Measurements from ENCODE around the gene MMP23B.
"Not testable (repeated sequence)": the region's sequence is repeated elsewhere in the genome, so short reads cannot be mapped to it uniquely, and the experiment has no call there.

The MMP23B gene

DNA sequence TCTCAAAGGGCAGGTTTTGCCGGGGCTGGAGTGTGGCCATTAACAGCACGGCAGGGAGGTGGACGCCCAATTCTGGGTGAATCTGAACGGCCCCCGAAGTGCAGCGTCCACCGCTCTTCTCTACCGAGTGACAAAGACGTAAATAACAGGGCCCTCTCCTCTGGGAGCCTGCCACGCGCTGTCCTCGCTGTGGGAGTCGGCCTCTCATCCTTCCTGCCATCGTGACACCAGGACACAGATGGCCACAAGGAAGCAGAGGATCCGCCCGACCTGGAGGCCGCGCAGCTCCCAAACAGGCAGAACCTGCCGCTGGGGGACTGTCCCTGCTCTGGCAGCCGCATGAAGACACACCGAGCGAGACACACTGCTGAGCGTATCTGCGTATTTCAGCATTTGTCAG is 38.9 kb downstream of the MMP23B start:
- H3K27me3 Mint-ChIP-seq, result no peaks in the 10 kb centered on the region
- H3K4me1 Mint-ChIP-seq (ENCODE audit: low read depth), result no peaks in the 10 kb centered on the region
- H3K36me3 Mint-ChIP-seq (ENCODE audit: low read depth), result peaks cover 89% of the 10 kb centered on the region
- H3K27ac Mint-ChIP-seq, result no peak overlapping the region
- no peaks in the 10 kb centered on the region for H3K9me3 Mint-ChIP-seq
- intact Hi-C loops (cut with micrococcal nuclease), result no loop called here
- H3K4me3 Mint-ChIP-seq, result no peak overlapping the region

- Mint-ChIP-seq H3K9me3 (no peaks in the 10 kb centered on the region), H3K36me3 (ENCODE audit: low read depth) (peaks cover 82% of the 10 kb centered on the region), H3K4me1 (ENCODE audit: low read depth) (no peaks in the 10 kb centered on the region), H3K4me3 (no peak overlapping the region), H3K27me3 (no peaks in the 10 kb centered on the region), H3K27ac (no peak overlapping the region)
- intact Hi-C loops (cut with micrococcal nuclease), result no loop called here
Observed at GRCh38 chr1:1671365-1672119, 39.6 kb downstream of the MMP23B start.

DNA sequence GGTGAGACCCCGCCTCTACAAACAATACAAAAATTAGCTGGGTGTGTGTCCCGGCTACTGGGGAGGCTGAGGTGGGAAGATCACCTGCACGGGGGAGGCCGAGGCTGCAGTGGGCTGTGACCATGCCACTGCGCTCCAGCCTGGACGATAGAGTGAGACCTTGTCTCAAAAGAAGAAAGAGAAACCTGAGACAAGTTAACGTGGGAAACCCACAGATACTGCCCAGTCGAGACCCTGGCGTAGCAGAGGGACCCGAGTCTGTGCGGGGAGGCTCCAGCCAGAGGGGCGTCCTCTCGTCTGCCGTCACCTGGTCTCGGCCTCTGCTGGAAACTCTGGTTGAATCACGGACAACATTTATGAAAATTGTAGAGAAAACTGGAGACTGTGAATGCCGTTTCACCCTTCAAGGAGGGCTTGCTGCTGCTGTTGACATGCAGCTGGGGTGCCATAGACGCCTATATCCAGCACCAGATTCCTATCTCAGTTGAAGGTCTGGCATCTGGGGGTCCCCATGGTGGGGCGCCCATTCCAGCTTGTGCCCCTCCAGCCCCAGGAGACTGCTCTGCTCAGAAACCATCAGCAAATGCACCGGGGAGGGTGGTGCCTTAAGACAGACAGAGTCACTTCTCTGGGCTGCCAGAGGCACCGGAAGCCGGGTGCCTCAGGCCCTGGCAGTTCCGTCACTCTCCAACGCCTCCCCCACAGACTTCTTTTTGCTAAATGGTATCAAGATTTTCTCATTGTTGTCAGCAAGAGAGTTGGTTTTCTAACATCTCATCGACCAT is 40.4 kb downstream of the MMP23B start:
- no peak overlapping the region for H3K27ac Mint-ChIP-seq
- H3K27me3 Mint-ChIP-seq, result no peaks in the 10 kb centered on the region
- H3K4me3 Mint-ChIP-seq, result no peak overlapping the region
- H3K9me3 Mint-ChIP-seq, result no peaks in the 10 kb centered on the region
- intact Hi-C loops (cut with micrococcal nuclease), result no loop called here
- H3K4me1 Mint-ChIP-seq (ENCODE audit: low read depth), result no peaks in the 10 kb centered on the region
- H3K36me3 Mint-ChIP-seq (ENCODE audit: low read depth), result peaks cover 78% of the 10 kb centered on the region

DNA sequence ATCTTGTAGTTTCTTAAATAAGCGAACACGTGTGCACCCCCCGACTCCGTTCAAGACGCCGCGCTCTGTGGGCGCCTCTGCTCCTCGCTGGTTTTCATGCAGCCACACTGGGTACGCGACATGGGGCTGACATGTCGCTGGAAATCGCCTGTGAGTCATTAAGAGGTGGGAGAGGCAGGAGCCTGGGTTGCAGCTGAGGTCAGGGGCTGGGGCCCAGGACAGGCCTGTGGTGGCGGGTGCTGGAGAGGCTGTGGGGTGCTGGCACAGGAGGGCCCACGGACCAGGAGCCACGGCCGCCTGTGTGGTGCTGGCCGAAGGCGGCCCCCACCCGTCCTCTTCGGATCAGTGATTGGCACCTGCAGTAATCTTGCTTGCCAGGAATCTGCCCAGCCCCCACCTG is 42.8 kb downstream of the MMP23B start:
- H3K27ac Mint-ChIP-seq, result peak overlapping the region; percentile 41
- H3K9me3 Mint-ChIP-seq; intact Hi-C loops (cut with micrococcal nuclease); H3K27me3 Mint-ChIP-seq; H3K4me3 Mint-ChIP-seq: not testable (repeated sequence)
- H3K36me3 Mint-ChIP-seq (ENCODE audit: low read depth), result peaks cover 76% of the 10 kb centered on the region
- H3K4me1 Mint-ChIP-seq (ENCODE audit: low read depth), result peaks cover 19% of the 10 kb centered on the region

GRCh38 chr1:1675218-1675617 is 43.2 kb downstream of the MMP23B start:
- H3K27ac Mint-ChIP-seq; H3K4me3 Mint-ChIP-seq; H3K27me3 Mint-ChIP-seq; H3K9me3 Mint-ChIP-seq; intact Hi-C loops (cut with micrococcal nuclease): not testable (repeated sequence)
- peaks cover 19% of the 10 kb centered on the region for H3K4me1 Mint-ChIP-seq (ENCODE audit: low read depth)
- peaks cover 72% of the 10 kb centered on the region for H3K36me3 Mint-ChIP-seq (ENCODE audit: low read depth)

DNA sequence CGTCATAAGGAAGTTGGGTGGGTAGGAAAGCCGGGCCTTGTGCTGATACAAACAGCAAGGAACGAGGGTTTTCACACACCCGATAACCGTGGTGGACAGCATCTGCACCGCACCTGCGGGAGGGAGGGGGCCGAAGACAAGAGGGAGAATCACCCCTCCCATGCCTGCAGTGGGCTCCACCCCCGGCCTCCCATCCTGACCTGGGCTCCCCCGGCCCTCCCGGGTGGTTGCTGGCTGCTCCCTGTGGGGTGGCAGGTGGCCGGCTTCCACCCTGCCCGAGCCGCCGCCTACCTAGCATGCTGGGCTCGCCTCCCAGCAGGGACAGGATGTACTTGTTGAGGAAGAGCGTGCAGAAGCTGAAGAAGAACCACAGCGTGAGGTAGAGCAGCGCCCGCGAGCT is 44.1 kb downstream of the MMP23B start:
- H3K27ac Mint-ChIP-seq; H3K4me3 Mint-ChIP-seq; H3K27me3 Mint-ChIP-seq; intact Hi-C loops (cut with micrococcal nuclease); H3K9me3 Mint-ChIP-seq: not testable (repeated sequence)
- Mint-ChIP-seq H3K36me3 (ENCODE audit: low read depth) (peaks cover 70% of the 10 kb centered on the region), H3K4me1 (ENCODE audit: low read depth) (peaks cover 19% of the 10 kb centered on the region)

DNA sequence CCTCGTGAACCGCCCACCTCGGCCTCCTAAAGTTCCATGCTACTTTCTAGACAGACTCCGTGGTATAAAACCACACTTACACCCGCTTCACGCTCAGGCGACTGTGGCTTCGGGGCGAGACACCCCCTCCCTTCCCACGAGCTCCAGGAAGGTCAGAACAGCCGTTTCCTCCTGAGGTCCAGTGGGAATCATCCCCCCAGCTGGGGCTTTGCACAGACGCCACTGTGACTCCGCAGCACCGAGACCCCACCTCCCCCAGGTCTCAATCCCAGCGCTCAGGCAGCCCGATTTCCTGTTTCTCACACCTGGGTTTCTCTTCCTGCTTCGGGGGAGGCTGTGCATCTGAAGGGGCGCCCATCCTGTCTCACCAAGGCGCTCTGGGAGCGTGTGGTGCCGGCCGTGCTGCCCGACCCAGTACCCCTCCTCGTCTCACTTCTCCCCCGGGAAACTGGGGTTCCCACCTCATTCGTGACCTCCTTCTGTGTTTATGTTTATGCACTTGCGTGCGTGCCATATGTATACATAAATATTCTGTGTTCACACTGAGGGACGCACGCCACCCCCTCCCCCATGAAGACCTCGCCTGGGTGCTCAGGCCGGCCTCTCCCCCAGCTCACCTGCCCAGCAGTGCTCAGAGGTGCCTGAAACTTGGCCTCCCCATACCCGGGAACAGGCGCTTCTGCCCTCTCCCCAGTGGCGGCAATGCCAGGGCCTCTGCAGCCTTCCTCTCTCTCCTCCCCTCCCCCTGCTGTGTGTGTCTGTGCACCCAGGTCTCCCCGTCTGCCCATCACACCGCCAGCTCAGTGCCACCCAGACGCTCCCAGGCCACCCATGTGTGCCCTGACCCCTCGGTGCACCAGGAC is 46.0 kb downstream of the MMP23B start:
- peaks cover 66% of the 10 kb centered on the region for H3K36me3 Mint-ChIP-seq (ENCODE audit: low read depth)
- H3K27me3 Mint-ChIP-seq, result no peaks in the 10 kb centered on the region
- intact Hi-C loops (cut with micrococcal nuclease), result no loop called here
- peaks cover 19% of the 10 kb centered on the region for H3K4me1 Mint-ChIP-seq (ENCODE audit: low read depth)
- no peak overlapping the region for H3K4me3 Mint-ChIP-seq
- no peaks in the 10 kb centered on the region for H3K9me3 Mint-ChIP-seq
- no peak overlapping the region for H3K27ac Mint-ChIP-seq

DNA sequence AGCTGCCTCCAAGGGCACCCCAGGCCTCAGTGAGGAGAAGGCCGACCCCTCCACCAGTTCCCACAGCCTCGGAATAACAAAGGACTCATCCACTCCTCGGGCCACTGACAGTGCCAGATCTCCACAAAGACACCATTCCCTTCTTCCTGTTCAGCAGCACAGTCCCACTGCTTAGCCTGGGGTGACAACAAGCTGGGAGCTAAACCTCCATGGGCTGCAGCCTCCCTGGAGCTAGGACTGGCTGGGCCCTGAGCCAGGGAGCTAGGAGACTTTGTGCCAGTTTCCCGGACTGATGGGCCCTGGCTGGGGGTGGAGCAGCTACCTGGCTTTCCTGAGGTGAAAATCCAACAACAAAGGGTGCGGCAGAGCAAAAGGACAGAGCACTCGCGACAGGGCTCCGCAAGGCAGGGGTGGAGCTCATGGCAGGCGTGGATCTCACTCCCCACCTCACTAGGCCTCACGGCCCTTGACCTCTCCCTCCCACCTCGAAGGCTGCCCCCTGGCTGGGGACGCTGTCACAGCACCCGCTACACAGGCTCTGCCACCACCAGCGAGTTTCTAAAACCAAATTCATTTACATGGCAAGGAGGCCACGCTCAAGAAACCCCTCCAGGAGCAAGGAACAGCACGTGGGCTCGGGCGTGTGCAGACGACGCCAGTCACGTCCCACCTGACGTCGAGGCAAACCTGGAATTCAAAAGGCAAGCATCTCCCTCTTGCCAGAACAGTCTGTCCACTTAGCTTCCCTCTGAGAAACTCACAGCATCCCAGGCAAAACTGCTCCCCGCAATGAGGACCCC is 46.8 kb downstream of the MMP23B start:
- intact Hi-C loops (cut with micrococcal nuclease), result no loop called here
- H3K36me3 Mint-ChIP-seq (ENCODE audit: low read depth), result peaks cover 66% of the 10 kb centered on the region
- H3K9me3 Mint-ChIP-seq, result no peaks in the 10 kb centered on the region
- peak overlapping the region; percentile 37 for H3K27ac Mint-ChIP-seq
- no peak overlapping the region for H3K4me3 Mint-ChIP-seq
- peaks cover 19% of the 10 kb centered on the region for H3K4me1 Mint-ChIP-seq (ENCODE audit: low read depth)
- H3K27me3 Mint-ChIP-seq, result no peaks in the 10 kb centered on the region

DNA sequence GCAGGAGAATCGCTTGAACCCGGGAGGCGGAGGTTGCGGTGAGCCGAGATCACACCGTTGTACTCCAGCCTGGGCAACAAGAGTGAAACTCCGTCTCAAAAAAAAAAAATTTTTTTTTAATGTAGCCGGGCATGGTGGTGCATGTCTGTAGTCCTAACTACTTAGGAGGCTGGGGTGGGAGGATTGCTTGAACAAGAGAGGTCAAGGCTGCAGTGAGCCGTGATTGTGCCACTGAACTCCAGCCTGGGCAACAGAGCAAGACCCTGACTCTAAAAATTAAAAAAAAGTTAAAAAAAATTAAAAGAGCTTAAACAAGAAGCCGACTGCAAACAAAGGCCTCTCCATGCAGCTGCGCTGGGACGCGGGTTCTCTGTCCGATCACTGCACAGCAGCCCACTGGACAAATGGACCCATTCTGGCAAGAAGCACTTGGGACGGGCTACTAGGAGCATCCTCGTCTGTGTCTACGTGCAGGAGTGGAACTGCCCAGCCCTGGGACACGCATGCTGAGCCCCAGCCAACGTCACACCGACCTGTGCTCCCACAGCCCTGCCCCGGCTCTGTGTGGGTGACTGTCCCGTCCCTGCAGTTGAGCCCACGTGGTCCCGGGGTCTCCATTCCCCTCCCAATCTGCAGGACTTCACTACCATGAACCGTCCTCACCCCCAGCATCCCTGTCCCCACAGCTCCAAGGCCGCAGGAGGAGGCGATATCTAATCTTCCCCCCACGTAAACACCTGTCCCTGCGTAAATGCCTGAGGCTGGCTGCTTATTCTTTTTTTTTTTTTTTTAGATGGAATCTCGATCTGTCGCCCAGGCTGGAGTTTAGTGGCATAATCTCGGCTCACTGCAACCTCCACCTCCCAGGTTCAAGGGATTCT is 48.3 kb downstream of the MMP23B start:
- H3K27me3 Mint-ChIP-seq, result no peaks in the 10 kb centered on the region
- H3K9me3 Mint-ChIP-seq, result no peaks in the 10 kb centered on the region
- peaks cover 20% of the 10 kb centered on the region for H3K4me1 Mint-ChIP-seq (ENCODE audit: low read depth)
- H3K36me3 Mint-ChIP-seq (ENCODE audit: low read depth), result peaks cover 71% of the 10 kb centered on the region
- no peak overlapping the region for H3K27ac Mint-ChIP-seq
- intact Hi-C loops (cut with micrococcal nuclease), result no loop called here
- no peak overlapping the region for H3K4me3 Mint-ChIP-seq

DNA sequence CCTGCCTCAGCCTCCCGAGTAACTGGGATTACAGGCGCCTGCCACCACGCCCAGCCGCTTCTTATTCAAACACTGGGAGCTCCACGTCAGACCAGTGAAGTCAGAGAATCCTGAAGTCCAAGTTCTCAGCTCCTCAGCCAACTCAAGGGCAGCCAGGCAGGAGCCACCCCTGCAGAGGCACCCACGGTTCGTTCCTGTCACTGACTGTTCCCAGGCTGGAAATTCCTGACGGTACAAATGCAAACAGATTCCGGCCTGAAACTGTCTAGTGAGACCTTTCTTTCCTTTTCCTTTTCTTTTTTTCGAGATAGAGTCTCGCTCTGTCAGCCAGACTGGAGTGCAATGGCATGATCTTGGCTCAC is 48.9 kb downstream of the MMP23B start:
- no peak overlapping the region for H3K27ac Mint-ChIP-seq
- H3K4me1 Mint-ChIP-seq (ENCODE audit: low read depth), result peaks cover 25% of the 10 kb centered on the region
- no peaks in the 10 kb centered on the region for H3K9me3 Mint-ChIP-seq
- no peaks in the 10 kb centered on the region for H3K27me3 Mint-ChIP-seq
- intact Hi-C loops (cut with micrococcal nuclease), result no loop called here
- peaks cover 75% of the 10 kb centered on the region for H3K36me3 Mint-ChIP-seq (ENCODE audit: low read depth)
- no peak overlapping the region for H3K4me3 Mint-ChIP-seq

DNA sequence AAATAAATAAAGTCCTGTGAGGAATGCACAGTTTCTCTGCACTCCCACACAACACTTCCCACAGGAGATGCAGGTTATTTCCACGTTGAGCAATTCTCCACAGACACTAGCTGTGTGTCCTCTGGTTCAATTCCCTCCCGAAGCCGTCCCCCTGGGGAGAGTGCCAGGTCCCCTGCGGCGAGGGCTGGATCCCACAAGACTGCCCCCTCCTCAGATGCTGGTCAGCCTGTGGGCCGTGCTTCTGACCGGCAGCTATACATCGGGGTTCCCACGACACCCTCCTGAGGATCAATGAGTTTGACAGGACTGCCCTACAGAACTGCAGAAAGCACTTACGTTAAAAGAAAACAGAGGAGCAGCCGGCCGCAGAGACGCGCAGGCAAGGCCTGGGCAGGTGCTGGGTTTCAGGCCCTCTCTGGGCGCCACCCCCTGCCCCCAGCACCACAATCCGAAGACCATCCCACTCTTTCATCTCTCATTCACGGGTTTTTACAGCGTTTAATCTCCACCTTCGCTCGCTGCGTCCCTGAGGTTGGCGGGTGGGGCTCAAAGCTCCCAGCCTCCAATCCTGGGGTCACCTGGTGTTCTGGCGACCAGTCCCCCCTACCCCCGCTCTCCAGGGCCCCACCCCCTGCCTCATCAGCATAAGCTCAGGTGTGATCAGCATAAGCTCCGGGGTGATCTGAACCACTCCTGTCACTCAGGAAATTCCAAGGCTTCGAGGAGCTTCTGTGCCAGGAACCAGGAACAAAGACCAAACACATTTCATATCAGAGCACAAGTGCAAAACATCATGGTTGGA is 51.3 kb downstream of the MMP23B start:
- Mint-ChIP-seq H3K4me3 (no peak overlapping the region), H3K36me3 (ENCODE audit: low read depth) (peaks cover 69% of the 10 kb centered on the region), H3K9me3 (no peaks in the 10 kb centered on the region), H3K27ac (no peak overlapping the region), H3K27me3 (no peaks in the 10 kb centered on the region), H3K4me1 (ENCODE audit: low read depth) (peaks cover 38% of the 10 kb centered on the region)
- intact Hi-C loops (cut with micrococcal nuclease), result no loop called here
